Stomach (tissue), 4 donors: ENCODE results near the gene FRG2B.
"Not testable (repeated sequence)": the region's sequence is repeated elsewhere in the genome, so short reads cannot be mapped to it uniquely, and the experiment has no call there.

Experiments
- POLR2A ChIP-seq, 4 donors: fragments of 450-650 bp; IDR thresholded peaks; one replicate each; pipeline ENCODE4 v1.6.1; 2016; ENCODE audit warnings: antibody characterized with exemption in 4 of 4, control low read depth in 2 of 4, mild to moderate bottlenecking in 1 of 4, moderate library complexity in 1 of 4
- POLR2AphosphoS5 ChIP-seq, 3 donors: sonication (generic); formaldehyde crosslinking; IDR thresholded peaks; one replicate each; pipeline ENCODE4 v1.6.1; 2016; ENCODE audit warnings: antibody characterized with exemption in 3 of 3
- TF ChIP-seq, protein P1 (sequence below), 7 experiments: fragments of 450-650 bp in 4 of 7; fragments of 200-600 bp in 3 of 7; sonication (generic) in 3 of 7; IDR thresholded peaks; one replicate each; pipeline ENCODE4 v1.5.1; 2016 to 2019; ENCODE audit warnings: antibody characterized with exemption in 7 of 7, control low read depth in 2 of 7, mild to moderate bottlenecking in 1 of 7

DNA sequence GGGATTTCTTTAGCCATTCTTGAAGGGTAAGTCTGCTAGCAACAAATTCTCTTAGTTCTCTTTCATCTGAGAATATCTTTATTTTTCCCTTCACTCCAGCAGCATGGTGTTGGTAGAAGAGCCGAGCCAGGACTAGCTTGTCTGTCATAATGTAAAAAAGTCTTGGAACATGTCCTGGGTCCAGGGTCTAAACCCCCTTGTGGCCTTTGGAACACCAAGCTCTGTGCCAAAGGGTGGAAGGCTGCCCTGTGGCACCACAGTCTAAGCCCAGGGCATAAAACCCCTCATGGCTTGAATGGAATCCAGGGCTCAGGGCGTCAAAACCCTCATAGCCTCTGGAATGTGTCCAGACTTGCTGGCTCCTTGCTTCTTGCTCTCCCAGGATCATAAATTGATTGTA lies 23.2 kb downstream of the FRG2B start:
- TF ChIP-seq, protein P1, sequence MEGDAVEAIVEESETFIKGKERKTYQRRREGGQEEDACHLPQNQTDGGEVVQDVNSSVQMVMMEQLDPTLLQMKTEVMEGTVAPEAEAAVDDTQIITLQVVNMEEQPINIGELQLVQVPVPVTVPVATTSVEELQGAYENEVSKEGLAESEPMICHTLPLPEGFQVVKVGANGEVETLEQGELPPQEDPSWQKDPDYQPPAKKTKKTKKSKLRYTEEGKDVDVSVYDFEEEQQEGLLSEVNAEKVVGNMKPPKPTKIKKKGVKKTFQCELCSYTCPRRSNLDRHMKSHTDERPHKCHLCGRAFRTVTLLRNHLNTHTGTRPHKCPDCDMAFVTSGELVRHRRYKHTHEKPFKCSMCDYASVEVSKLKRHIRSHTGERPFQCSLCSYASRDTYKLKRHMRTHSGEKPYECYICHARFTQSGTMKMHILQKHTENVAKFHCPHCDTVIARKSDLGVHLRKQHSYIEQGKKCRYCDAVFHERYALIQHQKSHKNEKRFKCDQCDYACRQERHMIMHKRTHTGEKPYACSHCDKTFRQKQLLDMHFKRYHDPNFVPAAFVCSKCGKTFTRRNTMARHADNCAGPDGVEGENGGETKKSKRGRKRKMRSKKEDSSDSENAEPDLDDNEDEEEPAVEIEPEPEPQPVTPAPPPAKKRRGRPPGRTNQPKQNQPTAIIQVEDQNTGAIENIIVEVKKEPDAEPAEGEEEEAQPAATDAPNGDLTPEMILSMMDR (IDR thresholded peaks at IDR 0.05): not testable (repeated sequence)
- TF ChIP-seq POLR2A, POLR2AphosphoS5 (IDR thresholded peaks at IDR 0.05): not testable (repeated sequence)
